Lower lobe of right lung (tissue), 2 donors: Measurements from ENCODE around the gene FCN2. TPM values are rescaled to one million over a fixed set of nuclear protein-coding genes. Genes with fewer than 3 reads are reported as not detected.

Experiments
- ATAC-seq, 2 donors: fragments of 200-7000 bp; cut with Tn5 transposase; one replicate each; pipeline ENCODE4 v1.9.1; 2020 to 2022; ENCODE audit warnings: mild to moderate bottlenecking in 2 of 2, moderate library complexity in 2 of 2
- DNase-seq: peaks from one replicate; pipeline ENCODE4 v3.0.0-alpha.2; 2020
- H3K27ac ChIP-seq: fragments of 200-600 bp; one replicate; pipeline ENCODE4 v1.8.0; 2022
- H3K27me3 ChIP-seq: fragments of 200-600 bp; one replicate; pipeline ENCODE4 v1.8.0; 2022; ENCODE audit warnings: low read depth
- H3K36me3 ChIP-seq: fragments of 200-600 bp; one replicate; pipeline ENCODE4 v1.8.0; 2022; ENCODE audit warnings: mild to moderate bottlenecking
- H3K4me1 ChIP-seq: fragments of 200-600 bp; one replicate; pipeline ENCODE4 v1.8.0; 2022
- H3K4me3 ChIP-seq: fragments of 200-600 bp; one replicate; pipeline ENCODE4 v1.8.0; 2022; ENCODE audit warnings: mild to moderate bottlenecking
- H3K9me3 ChIP-seq: fragments of 200-600 bp; one replicate; pipeline ENCODE4 v1.8.0; 2022
- CTCF ChIP-seq: fragments of 200-600 bp; IDR thresholded peaks from one replicate; pipeline ENCODE4 v1.8.0; 2022; ENCODE audit warnings: antibody characterized with exemption, mild to moderate bottlenecking
- intact Hi-C: fragments of 100-400 bp; cut with DNase I; formaldehyde crosslinking; loops from one replicate; pipeline ENCODE4 v1.11.0; 2022
- total RNA-seq: library from RNA; stranded (reverse); fragmentation: NEBNext Ultra II Directional; extraction: Animal tissue kit (Norgen Biotek cat#: 25700); gene quantifications from one replicate; pipeline ENCODE4 v1.2.1, GENCODE V29; 2021
- donor health status: DM: no; HTN: yes; CAD: no; lungs with severe emphysema.

Gene FCN2
- total RNA-seq, 1 donor from 2014 or later: not detected

- H3K27ac ChIP-seq: peak overlapping the region; percentile 73
Measured at GRCh38 chr9:134870746-134871662, 9.6 kb upstream of the FCN2 start.

GRCh38 chr9:134871697-134872340, 8.8 kb upstream of the FCN2 start:
- H3K27me3 ChIP-seq: no peaks in the 10 kb centered on the region
- no peak overlapping the region for H3K4me3 ChIP-seq
- peak overlapping the region; percentile 73 for H3K27ac ChIP-seq
- H3K9me3 ChIP-seq: no peaks in the 10 kb centered on the region
- no peaks in the 10 kb centered on the region for H3K36me3 ChIP-seq
- no peak for TF ChIP-seq CTCF
- DNase-seq (no peak), ATAC-seq (peak; percentile 75 to 86)
- no peaks in the 10 kb centered on the region for H3K4me1 ChIP-seq
- intact Hi-C loops: no loop called here

More at GRCh38 chr9:134870746-134871662, 9.6 kb upstream of the FCN2 start:
- Histone ChIP-seq H3K9me3 (no peaks in the 10 kb centered on the region), H3K36me3 (no peaks in the 10 kb centered on the region), H3K4me1 (no peaks in the 10 kb centered on the region), H3K27me3 (no peaks in the 10 kb centered on the region), H3K4me3 (no peak overlapping the region)
- DNase-seq (no peak), ATAC-seq (peak in 1 of 2 donors; percentile 15)
- TF ChIP-seq CTCF: no peak
- intact Hi-C loops: no loop called here

GRCh38 chr9:134872482-134873231, 8.0 kb upstream of the FCN2 start:
- Histone ChIP-seq H3K27me3 (no peaks in the 10 kb centered on the region), H3K36me3 (no peaks in the 10 kb centered on the region), H3K27ac (no peak overlapping the region), H3K9me3 (no peaks in the 10 kb centered on the region), H3K4me1 (no peaks in the 10 kb centered on the region), H3K4me3 (no peak overlapping the region)
- intact Hi-C loops: no loop called here
- no peak for ATAC-seq
- DNase-seq: no peak
- TF ChIP-seq CTCF: no peak

GRCh38 chr9:134875371-134875770, 5.2 kb upstream of the FCN2 start:
- Histone ChIP-seq H3K27me3 (peaks cover 2% of the 10 kb centered on the region), H3K36me3 (no peaks in the 10 kb centered on the region), H3K27ac (no peak overlapping the region), H3K4me3 (no peak overlapping the region), H3K9me3 (no peaks in the 10 kb centered on the region), H3K4me1 (no peaks in the 10 kb centered on the region)
- no peak for TF ChIP-seq CTCF
- intact Hi-C loops: no loop called here
- ATAC-seq (no peak), DNase-seq (no peak)

GRCh38 chr9:134877541-134877940, 3.1 kb upstream of the FCN2 start:
- H3K27ac ChIP-seq: no peak overlapping the region
- TF ChIP-seq CTCF: no peak
- intact Hi-C loops: no loop called here
- no peak overlapping the region for H3K4me3 ChIP-seq
- H3K4me1 ChIP-seq: no peaks in the 10 kb centered on the region
- H3K36me3 ChIP-seq: no peaks in the 10 kb centered on the region
- H3K27me3 ChIP-seq: peaks cover 9% of the 10 kb centered on the region
- H3K9me3 ChIP-seq: no peaks in the 10 kb centered on the region
- DNase-seq: no peak
- ATAC-seq: no peak
